Heart right ventricle (tissue), 16 donors: ENCODE results near the gene UTP15. TPM values are rescaled to one million over a fixed set of nuclear protein-coding genes. Genes with fewer than 3 reads are reported as not detected.

Experiments
- ATAC-seq, 8 donors: fragments of 200-7000 bp; cut with Tn5 transposase; one replicate each; pipeline ENCODE4 v1.9.1; 2020; ENCODE audit warnings: mild to moderate bottlenecking in 8 of 8, moderate library complexity in 8 of 8, moderate number of reproducible peaks in 1 of 8
- DNase-seq, 2 donors: peaks; one replicate each; pipeline ENCODE4 v3.0.0-alpha.2; 2020
- H3K27ac ChIP-seq, 10 donors: fragments of 200-600 bp; sonication (generic) in 2 of 10; one replicate each; pipeline versions ENCODE4 v1.5.0 to v1.8.0; 2020 to 2022; ENCODE audit warnings: mild to moderate bottlenecking in 3 of 10
- H3K27me3 ChIP-seq, 7 donors: fragments of 200-600 bp; one replicate each; pipeline ENCODE4 v1.8.0; 2021 to 2022; ENCODE audit warnings: mild to moderate bottlenecking in 2 of 7
- H3K36me3 ChIP-seq, 9 donors: fragments of 200-600 bp; sonication (generic) in 1 of 9; one replicate each; pipeline versions ENCODE4 v1.5.0 to v1.8.0; 2020 to 2022; ENCODE audit warnings: mild to moderate bottlenecking in 2 of 9
- H3K4me1 ChIP-seq, 9 donors: fragments of 200-600 bp; sonication (generic) in 1 of 9; one replicate each; pipeline versions ENCODE4 v1.5.0 to v1.8.0; 2020 to 2022; ENCODE audit warnings: mild to moderate bottlenecking in 4 of 9
- H3K4me3 ChIP-seq, 10 donors: fragments of 200-600 bp; sonication (generic) in 2 of 10; one replicate each; pipeline versions ENCODE4 v1.5.0 to v1.8.0; 2020 to 2022; ENCODE audit warnings: mild to moderate bottlenecking in 7 of 10, moderate library complexity in 2 of 10
- H3K9me3 ChIP-seq, 11 donors: fragments of 200-600 bp in 10 of 11; sonication (generic) in 2 of 11; one replicate each; pipeline versions ENCODE4 v1.5.0 to v1.8.0; 2013 to 2022; ENCODE audit warnings: mild to moderate bottlenecking in 2 of 11, control low read depth in 1 of 11, moderate library complexity in 1 of 11
- WGBS, 2 donors: extraction: QIAGEN DNeasy Blood & Tissue Kit; methylation state at CpG; one replicate each; pipeline ENCODE4 v1.1.7; 2013; ENCODE audit warnings: inconsistent platforms in 1 of 2; 5-methylcytosine and 5-hydroxymethylcytosine counted together
- intact Hi-C, 10 donors: fragments of 100-400 bp; cut with DNase I; formaldehyde crosslinking; loops; one replicate each; pipeline versions ENCODE4 v1.11.1 to v1.14.2; 2022
- polyA plus RNA-seq, 2 donors: library from polyadenylated mRNA; stranded (reverse); fragments of 200-250 nt; gene quantifications; one replicate each; pipeline ENCODE4 v1.2.3, GENCODE V29; 2013
- total RNA-seq, 10 donors: library from RNA; stranded (reverse); fragmentation: NEBNext Ultra II Directional in 3 of 10; extraction: Animal tissue kit (Norgen Biotek cat#: 25700) in 3 of 10; gene quantifications; one replicate each; pipeline versions ENCODE4 v1.2.1 to v1.2.4, GENCODE V29; 2021 to 2023
- TF ChIP-seq, protein P1 (sequence below), 9 donors: fragments of 200-600 bp; sonication (generic) in 2 of 9; IDR thresholded peaks; one replicate each; pipeline versions ENCODE4 v1.5.0 to v1.8.0; 2021 to 2022; ENCODE audit warnings: antibody characterized with exemption in 9 of 9, mild to moderate bottlenecking in 5 of 9, moderate library complexity in 1 of 9
- donor health status: Arrhythmogenic right ventricular cardiomyopathy.
- donor health status: ischemic (EF 13 %, LVEDD 7.1; RV severe dilation, severe dysfunction).
- donor health status: healthy with polysubstance abuse.
- donor health status: DM: no; HTN: yes; CAD: no.
- donor health status: DM: no; HTN: no; CAD: no.
- donor health status: ischemic (EF 25% LVEDD 6.9; RV normal size, moderate dysfunction).
- donor health status: ischemic (EF 25% LVEDD 5.7; RV mildly dilated, moderate dysfunction).
- donor health status: healthy.
- donor health status: DM: yes; HTN: yes; CAD: no.
- donor health status: Ischemic cardiomyopathy.
- donor health status: ischemic (EF 35%, LVEDD 5.7; RV mildly dilated, moderate dysfunction).
- donor health status: nonischemic (EF 11% LVEDD 7.7; RV severe dilation, severe dysfunction).
- donor health status: DM: yes; HTN: yes; CAD: no.
- donor health status: PGD.
- donor health status: ischemic (EF 29% LVEDD 5.4; RV normal size, mild dysfunction).
- donor health status: nonischemic (EF 23%, LVEDD 6.1; RV moderate dilation, normal function).

UTP15 gene
- total and polyA plus RNA-seq, 12 donors: 2.6 to 15.0 (median 10.2) TPM

DNA sequence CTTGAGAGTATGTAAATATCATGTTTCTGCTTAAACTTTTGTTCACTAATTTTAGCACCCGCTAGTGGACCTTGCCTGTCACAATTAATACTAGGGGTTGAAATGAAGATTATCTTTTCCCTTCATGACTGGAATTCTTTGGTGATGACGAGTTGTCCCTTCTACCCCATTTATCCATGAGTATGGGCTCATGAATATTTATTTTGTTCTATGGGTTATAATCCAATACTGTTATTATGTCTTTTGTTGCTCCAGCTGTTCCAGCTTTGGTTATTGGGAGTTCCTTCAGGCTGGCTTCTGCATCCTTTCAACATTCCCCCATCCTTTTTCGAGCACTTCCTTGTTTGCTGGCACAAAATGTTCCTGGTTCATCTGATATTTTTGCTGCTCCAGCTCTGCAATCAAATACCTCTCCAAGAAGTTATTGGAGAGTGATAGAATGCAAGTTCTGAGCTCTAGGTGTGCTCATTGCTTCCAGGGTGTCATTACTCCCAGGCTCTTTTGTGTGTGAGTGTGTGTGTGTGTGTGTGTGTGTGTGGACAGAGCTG, 40.7 kb downstream of the UTP15 start:
- ATAC-seq: no peak
- no peak overlapping the region for H3K4me3 ChIP-seq
- H3K36me3 ChIP-seq: no peaks in the 10 kb centered on the region
- no peak for DNase-seq
- H3K4me1 ChIP-seq: peaks cover 0 to 11% (median 0%) of the 10 kb centered on the region in 9 donors
- H3K27ac ChIP-seq: no peak overlapping the region
- H3K9me3 ChIP-seq: peaks cover 0 to 14% (median 3%) of the 10 kb centered on the region in 11 donors
- TF ChIP-seq, protein P1, sequence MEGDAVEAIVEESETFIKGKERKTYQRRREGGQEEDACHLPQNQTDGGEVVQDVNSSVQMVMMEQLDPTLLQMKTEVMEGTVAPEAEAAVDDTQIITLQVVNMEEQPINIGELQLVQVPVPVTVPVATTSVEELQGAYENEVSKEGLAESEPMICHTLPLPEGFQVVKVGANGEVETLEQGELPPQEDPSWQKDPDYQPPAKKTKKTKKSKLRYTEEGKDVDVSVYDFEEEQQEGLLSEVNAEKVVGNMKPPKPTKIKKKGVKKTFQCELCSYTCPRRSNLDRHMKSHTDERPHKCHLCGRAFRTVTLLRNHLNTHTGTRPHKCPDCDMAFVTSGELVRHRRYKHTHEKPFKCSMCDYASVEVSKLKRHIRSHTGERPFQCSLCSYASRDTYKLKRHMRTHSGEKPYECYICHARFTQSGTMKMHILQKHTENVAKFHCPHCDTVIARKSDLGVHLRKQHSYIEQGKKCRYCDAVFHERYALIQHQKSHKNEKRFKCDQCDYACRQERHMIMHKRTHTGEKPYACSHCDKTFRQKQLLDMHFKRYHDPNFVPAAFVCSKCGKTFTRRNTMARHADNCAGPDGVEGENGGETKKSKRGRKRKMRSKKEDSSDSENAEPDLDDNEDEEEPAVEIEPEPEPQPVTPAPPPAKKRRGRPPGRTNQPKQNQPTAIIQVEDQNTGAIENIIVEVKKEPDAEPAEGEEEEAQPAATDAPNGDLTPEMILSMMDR (IDR thresholded peaks at IDR 0.05): no peak
- intact Hi-C loops: no loop called here
- whole genome bisulfite sequencing, 2 donors: 46 to 55% methylated on average over 3 of the region's 3 CpGs
- H3K27me3 ChIP-seq: peaks cover 0 to 4% (median 0%) of the 10 kb centered on the region in 7 donors

DNA sequence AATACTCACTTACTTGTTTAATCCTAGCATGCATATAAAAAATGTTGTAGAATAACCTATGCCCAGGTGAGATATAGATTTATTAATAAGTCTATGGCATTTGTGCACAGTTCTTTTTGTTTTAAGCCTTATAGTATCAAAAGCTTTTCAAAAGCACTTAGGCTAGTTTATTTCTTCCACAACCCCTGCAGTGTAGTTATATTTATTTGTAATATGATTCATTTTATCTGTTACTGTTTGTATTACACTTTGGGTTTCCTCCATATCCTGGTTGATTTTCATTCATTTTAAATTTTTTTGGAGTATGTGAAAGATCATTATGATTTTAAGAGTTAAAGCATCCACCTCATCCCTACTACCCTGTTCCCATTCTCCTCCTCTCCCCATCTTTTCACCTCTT, 41.7 kb downstream of the UTP15 start:
- peaks cover 0 to 6% (median 0%) of the 10 kb centered on the region in 7 donors for H3K27me3 ChIP-seq
- peaks cover 0 to 4% (median 0%) of the 10 kb centered on the region in 11 donors for H3K9me3 ChIP-seq
- H3K4me3 ChIP-seq: no peak overlapping the region
- DNase-seq (no peak), ATAC-seq (no peak)
- TF ChIP-seq, protein P1 (IDR thresholded peaks at IDR 0.05): no peak
- intact Hi-C loops: no loop called here
- peaks cover 0 to 11% (median 0%) of the 10 kb centered on the region in 9 donors for H3K4me1 ChIP-seq
- no peaks in the 10 kb centered on the region for H3K36me3 ChIP-seq
- no peak overlapping the region for H3K27ac ChIP-seq

DNA sequence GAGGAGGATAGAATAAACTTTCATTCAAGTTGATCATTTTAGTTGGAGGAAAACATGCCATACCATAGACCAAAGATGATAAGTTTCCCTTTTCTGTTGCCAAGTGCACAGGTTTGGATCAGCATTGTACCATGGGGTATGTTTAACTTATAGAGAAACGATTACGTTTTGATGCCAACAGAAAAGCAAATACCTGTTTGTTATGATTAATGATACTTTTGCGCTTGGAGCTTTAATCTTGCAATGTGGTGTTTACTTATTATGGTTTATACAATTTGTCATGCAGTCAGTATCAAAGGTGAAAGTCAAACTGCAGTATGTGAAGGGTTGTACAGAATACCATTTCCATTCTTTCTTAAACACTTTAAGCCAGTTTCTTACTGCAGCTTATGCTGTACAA, 47.3 kb downstream of the UTP15 start:
- ATAC-seq: no peak
- intact Hi-C loops: no loop called here
- TF ChIP-seq, protein P1 (IDR thresholded peaks at IDR 0.05): no peak
- Histone ChIP-seq H3K4me1 (no peaks in the 10 kb centered on the region), H3K27ac (no peak overlapping the region), H3K36me3 (no peaks in the 10 kb centered on the region), H3K27me3 (peaks cover 0 to 6% (median 0%) of the 10 kb centered on the region in 7 donors), H3K9me3 (no peaks in the 10 kb centered on the region), H3K4me3 (no peak overlapping the region)
- WGBS, 2 donors: 92 to 93% methylated on average over 3 of the region's 3 CpGs
- DNase-seq: no peak

DNA sequence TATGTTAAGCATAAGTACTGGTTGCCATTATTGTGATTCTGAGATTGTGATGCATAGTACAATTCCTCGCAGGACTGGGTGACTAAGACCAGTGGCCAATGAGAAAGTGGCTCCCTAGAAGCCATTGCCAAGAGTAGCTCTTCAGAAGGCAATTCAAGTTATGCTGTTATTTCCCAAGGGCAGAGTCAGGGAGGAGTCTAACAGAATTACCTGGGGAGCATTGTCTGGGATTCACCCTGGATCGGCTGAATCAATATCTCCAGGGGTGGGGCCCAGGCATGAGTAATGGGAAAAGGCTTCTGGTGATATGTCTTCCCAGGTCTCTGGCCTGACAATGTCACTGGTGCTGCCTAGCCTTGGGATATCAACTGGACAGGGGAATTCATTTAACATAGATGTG, 49.5 kb downstream of the UTP15 start:
- TF ChIP-seq, protein P1 (IDR thresholded peaks at IDR 0.05): no peak
- ATAC-seq (no peak), DNase-seq (no peak)
- WGBS, 2 donors: 86 to 87% methylated on average over 2 of the region's 2 CpGs
- intact Hi-C loops: no loop called here
- H3K4me3 ChIP-seq: no peak overlapping the region
- H3K27ac ChIP-seq: no peak overlapping the region
- H3K9me3 ChIP-seq: no peaks in the 10 kb centered on the region
- no peaks in the 10 kb centered on the region for H3K36me3 ChIP-seq
- no peaks in the 10 kb centered on the region for H3K4me1 ChIP-seq
- peaks cover 0 to 6% (median 0%) of the 10 kb centered on the region in 7 donors for H3K27me3 ChIP-seq
